HG03045 (cell line): ENCODE data around the gene GGACT.

ENCODE experiments used
- ATAC-seq: cut with Tn5 transposase; IDR thresholded peaks from one replicate; pipeline ENCODE4 v1.9.1; 2021; ENCODE audit warnings: mild to moderate bottlenecking, moderate library complexity; ENCODE audit not compliant: unreplicated experiment

The GGACT gene

DNA sequence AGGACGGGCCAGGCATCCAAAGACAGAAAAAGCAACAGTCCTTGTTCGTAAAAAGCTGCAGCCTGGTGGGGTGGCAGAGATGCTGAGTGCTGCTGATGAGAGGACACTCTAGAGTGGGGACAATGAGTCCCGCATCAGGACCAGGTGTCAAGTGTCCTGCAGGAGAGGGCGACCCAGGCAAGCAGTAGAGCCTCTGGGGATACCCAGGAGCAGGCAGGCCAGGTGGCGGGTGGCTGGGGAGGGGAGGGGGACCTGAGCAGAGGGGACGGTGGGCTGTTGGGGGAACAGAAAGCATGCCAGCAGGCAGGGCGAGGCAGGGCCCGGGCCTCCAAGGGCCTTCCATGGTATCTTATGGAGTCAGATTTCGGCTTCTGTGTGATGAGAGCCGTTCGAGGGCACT lies 35.8 kb downstream of the GGACT start:
- no peak for ATAC-seq

DNA sequence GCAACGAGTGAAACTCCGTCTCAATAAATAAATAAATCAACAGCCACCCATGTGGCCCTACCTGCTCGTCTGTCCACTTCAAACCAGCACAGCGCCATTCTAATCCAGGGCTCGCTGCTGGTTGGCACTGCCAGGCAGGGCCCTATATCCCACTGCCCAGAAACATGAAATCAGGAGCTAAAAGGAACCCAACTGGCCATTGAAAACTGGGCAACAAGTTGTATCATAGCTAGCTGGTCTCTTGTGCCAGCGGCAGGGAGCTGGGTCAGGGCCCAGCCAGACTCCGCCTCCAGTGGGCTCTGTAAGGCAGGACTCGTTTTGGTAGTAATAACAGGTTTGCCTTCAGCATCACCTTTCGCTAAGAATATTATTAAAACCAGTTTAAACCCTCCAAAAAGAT lies 39.3 kb downstream of the GGACT start:
- no peak for ATAC-seq

DNA sequence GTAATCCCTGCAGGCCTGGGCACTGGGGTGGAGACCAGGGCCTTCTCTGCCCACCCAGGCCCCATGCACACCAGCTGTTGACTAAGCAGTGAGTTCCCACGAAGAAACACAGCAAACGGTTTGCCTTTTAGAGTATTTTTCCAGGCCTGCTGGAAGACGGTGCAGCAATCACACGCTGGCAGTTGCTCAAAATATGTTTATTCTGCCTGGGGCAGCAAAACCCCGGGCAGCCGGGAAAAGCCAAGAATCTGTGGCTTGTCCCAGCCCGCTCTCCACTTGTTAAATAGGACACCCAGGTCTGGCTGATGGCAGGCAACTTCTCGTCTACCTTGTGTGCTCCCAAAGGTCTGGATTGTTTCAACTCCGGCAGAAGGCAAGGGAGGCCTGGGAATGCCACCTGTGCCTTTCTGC lies 40.8 kb downstream of the GGACT start:
- no peak for ATAC-seq

DNA sequence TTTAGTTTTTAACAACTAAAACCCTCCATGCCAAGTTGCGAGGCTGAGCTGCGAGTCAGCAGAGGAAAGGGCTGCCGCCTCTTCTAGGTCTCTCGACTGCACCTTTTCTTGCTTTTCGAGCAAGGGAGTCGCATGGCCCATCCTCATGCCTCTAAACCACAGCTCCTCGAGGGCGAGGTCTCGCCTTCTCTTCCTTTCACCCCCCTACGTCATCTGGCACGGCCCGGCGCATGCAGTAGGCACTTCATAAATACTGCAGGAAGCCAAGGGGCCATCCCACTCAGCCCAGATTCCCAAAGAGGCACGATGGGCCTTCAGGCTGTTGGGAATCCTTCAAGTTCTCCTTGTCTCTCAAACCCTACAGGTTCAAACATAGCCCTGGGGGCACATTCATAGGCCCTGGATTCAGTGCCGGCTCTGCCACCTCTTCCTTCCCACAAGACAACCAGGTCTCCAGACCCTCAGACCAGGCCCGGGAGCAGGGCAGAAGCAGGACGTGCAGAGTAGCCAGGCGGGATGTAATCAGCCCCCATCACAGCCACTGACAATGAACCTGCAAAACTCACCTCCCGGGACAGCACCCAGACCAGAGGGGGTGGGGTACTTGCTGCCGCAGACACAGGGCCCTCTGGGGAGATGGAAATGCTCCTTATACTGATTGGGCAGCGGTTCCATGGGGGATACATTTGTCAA lies 41.7 kb downstream of the GGACT start:
- no peak for ATAC-seq

DNA sequence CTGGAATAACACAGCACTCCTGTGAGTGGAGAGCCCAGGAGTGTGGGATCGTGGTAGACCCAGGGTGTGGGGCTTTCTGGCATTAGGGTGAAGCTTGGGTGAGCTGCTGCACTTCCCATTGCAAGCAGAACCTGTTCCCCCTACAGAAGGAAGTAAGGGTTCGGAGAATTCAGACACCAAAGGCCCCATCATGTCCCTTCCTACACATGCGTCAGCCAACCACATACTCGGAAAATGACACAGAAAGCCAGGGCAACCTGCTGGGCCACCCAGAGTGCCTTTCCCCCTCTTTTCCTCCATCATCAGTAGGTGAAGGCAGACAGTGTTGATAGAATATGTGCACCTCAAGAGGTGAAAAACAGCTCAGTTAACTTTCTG lies 42.9 kb downstream of the GGACT start:
- no peak for ATAC-seq

DNA sequence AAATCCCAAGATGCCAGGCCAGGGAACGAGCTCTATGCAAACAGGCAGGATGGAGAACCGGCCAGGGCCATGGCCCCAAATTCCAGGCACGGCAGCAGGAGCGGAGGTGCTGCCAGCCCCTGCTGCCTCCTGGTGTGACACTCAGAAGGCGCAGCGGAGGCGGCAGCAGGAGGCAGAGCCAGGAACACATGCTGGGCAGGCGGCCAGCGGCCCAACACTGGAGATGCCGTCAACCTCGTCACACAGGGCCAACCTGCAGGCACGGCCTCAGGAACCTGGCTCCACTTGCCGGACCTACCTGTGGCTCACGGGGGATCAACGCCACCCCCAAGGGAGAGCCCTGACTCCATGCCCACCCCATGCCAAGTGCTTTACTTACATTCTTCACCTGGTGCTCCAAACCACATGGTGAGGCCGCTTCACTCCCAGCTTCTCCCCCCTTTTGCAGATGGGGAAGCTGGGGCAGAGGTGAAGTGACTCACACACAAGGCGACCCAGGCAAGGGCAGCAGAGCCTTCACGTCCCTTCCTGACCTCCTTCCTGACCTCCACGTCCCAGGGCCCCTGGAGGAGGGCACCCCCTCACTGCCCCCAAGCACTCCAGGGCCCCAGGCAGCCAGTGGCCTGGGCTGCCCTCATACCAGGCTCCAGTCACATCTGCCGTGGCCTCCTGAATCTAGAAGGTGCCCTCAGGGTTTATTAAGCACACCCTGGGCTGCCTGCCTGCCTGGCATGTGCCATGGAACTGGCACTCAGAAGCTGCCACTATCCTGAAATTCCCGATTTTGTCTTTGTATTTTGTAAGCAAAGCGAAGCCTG lies 43.5 kb downstream of the GGACT start:
- ATAC-seq, result no peak

DNA sequence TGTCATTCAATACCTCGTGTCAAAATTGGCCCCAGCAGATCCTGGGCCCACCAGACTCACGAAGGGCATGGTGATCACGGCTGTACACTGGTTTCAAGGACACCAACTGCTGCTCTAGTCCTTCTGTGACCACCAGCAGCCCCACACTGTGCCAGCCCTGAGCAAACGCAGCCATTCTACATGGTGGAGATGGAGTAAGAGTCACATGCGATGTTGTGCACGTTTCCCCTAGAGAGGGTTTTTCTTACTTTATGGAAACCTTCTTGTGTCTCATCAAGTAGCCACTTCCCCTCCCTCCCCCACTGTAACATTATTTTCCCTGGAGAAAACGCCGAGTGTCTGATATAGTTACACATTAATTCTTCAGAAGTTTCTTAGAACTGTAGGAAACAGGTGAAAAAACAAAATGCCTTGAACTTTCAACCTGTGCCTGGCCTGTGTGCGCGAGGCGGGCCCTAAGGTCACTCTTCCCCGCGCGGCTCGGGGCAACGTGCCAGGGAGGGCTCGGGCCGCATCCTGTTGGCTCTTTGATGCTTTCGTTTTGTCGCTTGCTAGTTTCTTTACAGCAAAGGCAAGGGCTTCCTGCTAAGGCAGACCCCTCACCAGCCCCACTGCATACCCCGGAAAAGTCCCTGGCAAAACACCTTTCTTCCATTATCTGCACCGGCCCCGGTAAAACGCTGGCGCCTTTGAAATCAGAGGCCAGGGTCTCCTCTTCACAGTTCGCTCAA lies 44.6 kb downstream of the GGACT start:
- no peak for ATAC-seq

DNA sequence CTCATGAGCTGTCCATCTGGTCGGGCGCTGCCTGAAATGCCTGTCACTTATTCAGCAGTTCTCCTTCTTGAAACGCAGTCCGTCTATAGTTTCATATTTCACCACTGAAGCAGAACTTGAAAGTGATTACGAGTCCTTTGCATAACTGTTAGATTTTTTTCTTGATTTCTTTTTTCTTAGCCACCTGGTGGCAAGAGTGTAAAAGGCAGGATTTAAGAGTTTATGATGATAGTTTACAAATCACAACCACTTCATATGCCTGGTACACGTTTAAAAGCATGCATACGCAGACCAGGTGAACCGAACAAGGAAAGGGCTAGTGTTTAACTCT lies 45.8 kb downstream of the GGACT start:
- ATAC-seq, result peak; percentile 87

DNA sequence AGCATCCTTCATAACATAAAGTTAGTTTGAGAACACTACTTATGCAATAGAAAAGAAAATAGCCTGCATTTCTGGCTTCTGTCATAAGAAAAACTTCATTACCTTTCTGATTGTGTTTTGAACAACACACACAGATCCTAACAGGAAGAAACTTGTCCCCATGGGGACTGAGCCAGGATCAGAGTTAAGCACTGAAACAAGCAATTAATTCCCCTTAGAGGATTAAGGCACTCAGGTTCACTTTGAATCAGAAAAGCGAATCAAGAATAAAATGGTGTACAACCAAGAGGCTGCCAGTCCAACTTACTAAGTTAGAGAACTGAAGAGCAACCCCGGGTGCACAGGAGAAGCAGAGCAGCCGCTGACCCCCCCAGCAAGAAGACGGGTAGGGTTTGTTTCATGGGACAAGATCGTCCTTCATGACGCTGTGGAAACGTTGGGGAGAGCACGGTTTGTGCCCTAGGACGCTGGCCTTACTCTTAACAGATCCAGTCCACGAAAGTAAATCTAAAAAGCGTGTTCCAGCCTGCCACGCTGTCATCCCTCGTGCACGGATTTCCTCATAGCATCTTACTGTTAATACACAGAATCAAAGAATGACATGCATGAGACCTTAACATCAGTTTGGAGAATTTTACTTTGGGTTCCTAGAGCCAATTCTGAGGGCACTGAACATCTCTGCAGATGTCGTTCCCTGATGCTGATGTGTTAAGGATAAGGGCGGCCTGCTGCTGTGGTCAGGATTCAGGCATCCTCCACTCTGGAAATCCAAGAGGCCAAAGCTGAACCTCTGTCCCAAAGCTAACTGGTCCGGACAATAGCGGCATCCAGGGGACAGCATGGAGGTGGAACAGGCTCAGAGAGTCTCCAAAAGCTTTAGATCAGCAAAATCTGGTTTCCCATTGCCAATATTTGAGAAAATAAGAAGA lies 46.4 kb downstream of the GGACT start:
- ATAC-seq, result no peak

DNA sequence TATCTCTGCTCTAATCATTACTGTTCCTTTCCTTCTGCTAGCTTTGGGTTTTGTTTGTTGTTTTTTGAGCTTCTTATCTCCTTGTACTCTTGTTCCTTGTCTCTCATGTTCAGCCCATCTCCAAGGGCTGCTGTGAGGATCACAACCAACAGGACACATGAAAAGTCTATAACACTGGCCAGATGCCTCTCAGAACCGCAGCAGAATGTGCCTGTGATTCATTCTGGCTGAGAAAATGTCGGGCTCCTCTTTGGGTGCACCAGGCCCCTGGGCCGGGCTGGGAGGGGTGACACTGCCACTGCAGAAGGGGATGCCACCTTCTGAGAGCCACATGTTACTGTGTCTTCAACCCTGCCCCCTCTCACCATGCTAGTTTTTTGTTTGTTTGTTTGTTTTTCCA lies 48.0 kb downstream of the GGACT start:
- no peak for ATAC-seq

DNA sequence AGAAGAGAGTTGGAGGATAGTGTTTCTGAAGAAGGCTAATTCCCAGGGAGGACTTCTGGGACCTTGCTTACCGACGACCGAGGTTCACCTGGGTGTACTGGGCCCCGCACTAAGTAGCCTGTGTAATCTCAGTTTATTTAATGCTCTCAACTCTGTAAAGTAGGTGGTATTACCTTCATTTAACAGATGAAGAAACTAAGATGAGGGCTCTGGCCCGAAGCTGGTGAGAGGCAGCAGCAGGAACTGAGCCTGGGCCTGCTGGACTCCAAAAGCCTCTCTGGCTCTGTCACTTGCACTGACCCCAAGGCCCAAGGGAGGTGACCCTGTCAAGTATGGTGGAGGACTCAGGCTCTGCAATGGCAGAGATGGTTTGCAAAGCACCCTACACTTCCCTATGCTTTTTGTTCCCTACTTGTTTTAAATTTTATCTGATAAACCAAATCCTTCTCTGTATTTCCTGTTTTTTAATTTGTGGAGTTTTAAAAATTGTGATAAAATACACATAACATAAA lies 50.6 kb downstream of the GGACT start:
- no peak for ATAC-seq

DNA sequence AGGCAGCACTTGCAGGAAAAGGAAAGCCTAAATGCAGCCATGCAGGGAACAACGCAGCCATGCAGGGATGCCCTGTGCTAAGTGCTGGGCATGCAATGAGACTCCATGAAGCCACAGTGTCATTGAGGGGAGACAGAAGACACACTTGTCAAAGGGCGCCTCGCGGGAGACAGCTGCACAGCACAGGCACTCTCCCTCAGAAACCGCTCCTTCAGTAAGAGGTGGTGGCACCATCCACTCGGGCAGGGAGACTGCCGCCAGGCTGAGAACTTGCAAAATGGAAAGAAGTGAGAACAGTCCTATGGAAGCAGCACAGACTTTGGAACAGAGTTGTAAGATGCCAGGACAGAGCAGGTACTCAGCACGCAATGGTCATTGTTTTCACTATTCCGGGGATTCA lies 51.1 kb downstream of the GGACT start:
- no peak for ATAC-seq

DNA sequence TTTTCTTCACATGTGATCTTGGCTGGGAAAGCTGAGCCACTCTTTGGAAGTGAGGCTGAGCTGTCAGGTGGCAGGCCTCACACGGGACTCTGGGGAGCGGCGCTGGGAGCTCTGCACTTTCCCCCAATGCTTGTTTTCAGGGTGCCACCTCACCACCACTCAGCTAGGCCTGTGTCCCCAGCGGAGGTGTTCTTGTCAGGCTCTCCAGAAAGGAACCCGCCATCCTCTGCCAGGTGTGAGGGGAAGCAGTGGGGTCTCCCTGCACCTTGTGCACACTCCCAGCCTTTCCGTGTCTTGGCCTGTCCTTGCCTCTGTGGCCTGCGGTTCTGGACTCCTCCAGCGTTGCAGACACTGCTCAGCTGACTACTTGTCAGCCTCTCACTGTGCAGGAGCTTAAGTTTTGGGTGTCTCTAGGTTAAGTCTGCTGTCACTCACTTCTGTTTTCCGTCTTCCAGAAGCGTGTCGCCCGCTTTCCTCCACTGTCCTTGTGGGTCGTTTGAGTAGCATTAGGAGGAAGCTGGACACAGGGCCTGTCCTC lies 51.9 kb downstream of the GGACT start:
- no peak for ATAC-seq

DNA sequence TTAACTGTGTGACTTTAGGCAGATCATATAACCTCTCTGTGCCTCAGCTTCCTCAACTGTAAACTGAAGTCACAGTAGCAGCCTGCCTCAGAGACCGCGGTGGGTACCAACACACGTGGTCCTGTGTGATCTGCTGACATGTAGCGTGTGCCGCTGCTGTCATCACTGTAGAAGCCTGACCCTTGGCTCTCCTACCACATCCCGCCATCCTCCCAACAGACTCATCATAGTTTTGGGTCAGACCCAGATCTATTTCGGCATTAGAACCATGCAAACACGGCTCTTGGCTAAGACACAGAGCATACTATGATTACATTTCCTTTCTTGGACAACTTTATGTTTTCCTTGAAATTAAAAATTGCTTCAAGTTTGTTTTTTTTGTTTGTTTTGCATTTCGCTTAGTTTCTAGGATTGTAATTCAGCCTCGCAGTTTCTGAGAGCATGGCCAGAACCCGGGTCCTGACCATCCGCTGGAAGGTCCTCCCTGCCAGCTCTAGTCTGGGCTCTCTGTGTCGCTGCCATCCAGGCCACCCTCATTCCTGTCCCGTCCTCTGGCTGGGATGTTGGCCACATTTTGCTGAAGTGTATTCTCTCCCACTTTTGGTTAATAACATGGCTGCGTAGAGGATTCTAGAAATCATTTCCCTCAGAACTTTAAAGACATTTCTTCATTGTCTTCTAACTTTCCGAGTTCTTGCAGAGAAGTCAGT lies 53.0 kb downstream of the GGACT start:
- no peak for ATAC-seq

DNA sequence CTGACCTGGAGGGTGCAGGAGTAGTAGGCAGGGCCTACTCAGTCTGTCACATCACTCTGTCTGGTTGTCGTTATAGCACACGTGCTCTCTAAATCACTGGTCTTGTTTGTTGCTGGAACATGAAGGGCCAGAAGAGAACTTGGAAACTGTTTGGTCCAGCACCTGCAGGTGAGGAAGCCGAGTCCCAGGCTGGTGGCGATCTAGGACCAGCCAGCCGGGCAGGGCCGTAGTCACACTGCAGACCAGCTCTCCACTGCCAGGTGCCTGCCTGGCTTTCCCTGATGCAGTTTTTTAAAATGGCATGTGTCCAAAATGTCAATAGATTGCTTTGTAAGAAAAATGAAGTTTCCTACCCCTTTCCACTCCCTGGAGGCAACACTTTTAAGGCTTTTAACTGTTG lies 53.7 kb downstream of the GGACT start:
- ATAC-seq, result no peak

DNA sequence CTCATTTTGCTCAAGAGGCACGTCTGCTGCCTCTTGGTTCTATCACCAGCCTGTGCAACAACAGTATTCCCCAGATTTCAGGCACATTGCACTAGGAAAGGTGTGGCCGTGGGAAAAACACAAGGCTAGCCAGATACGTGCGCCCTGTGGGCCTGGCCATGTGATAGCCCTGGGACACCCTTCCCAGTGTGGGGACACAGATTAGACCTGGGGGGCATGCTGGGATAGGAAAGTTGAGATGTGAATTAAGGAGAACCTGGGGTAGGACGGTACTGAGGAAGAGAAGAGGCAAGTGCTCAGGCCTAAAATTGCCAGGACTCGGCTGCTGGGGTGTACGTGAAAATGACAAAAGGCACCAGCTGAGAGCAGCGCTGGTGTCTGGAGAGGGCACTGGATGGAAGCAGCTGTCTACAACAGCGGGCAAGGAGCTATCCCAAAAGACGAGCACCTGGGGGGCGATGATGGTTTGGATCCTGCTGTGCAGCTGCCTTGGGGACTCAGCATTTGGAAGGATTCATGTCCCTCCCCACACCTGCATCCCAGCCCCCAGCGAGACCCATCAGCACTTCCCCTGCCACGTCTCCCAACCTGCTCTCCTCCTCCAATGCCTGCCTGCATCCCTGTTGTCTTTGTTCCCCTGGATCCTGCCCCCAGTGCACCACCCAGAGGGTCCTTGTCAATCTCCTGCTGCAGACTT lies 54.3 kb downstream of the GGACT start:
- ATAC-seq, result no peak

DNA sequence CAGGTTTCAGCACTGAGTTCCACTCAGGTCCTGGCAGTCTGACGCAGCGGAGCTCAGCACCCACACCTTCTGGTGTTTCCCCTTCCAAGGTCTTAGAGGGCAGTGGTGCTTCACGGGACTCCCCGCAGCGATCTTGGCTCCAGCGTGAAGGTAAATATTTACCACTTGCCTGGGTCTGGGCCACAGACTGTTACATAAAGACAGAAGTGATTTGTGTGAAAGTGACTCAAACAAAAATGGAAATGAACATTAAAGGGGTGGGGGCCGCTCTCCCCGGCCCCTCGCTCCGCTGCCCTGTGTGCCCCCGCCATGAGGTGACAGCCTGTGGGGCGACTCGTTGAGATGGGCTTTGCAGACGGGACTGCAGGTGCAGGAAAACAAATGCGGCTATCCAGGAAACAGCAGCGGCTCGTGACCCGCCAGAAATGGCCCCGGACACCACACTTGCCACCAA lies 55.0 kb downstream of the GGACT start:
- no peak for ATAC-seq

DNA sequence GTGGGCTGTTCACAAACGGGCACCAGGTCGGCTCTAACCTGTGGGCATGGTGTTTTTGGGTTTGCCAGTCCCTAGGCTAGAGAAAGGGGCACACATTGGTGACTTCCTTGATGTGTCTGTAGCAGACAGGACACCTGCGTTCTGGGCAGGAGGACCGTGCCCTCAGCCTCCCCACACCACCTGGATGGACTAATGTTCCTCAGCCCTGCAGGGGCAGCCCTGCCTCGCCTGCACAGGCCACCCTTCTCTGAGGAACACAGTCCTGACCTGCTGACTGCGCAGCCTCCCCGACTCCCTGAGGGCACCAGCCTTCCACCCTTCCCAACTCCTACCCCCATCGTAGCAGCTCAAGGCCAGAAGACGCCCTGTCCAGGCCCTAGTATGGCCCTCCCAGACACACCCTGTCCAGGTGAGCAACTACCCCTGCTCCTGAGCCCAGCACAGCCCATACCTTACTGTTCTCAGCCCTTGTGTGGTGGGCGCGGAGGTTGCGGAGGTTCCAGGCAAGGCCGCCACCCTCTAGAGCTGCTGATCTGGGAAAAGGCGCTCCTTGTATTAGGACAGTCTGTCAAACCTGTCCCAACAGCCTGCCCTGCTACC lies 55.7 kb downstream of the GGACT start:
- no peak for ATAC-seq
